HG03039 (cell line): ENCODE data around the gene KLHDC7B.
"Not testable (repeated sequence)": the region's sequence is repeated elsewhere in the genome, so short reads cannot be mapped to it uniquely, and the experiment has no call there.

Experiments
- ATAC-seq: cut with Tn5 transposase; IDR thresholded peaks from one replicate; pipeline ENCODE4 v1.9.1; 2021; ENCODE audit warnings: mild to moderate bottlenecking, moderate library complexity; ENCODE audit not compliant: unreplicated experiment

KLHDC7B gene

GRCh38 chr22:50517495-50518260 lies 28.0 kb upstream of the KLHDC7B start:
- no peak for ATAC-seq

- no peak for ATAC-seq
Observed at GRCh38 chr22:50518606-50519005, 27.1 kb upstream of the KLHDC7B start.

DNA sequence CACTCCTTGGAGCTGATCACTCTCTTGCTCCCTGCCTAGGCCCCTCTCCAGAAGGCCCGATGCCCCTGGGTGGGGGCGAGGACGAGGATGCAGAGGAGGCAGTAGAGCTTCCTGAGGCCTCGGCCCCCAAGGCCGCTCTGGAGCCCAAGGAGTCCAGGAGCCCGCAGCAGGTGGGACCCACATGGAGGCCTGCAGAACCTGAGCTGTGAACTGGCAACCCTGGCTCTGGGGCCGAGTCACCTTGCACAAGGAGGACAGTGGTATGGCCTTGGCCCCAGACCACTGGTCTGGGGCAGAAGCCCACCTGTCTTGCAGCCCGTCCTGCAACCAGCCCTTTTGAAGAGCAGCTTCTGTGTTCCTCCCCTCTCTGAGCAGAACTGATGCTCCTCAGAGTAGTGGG lies 26.5 kb upstream of the KLHDC7B start:
- ATAC-seq = no peak

DNA sequence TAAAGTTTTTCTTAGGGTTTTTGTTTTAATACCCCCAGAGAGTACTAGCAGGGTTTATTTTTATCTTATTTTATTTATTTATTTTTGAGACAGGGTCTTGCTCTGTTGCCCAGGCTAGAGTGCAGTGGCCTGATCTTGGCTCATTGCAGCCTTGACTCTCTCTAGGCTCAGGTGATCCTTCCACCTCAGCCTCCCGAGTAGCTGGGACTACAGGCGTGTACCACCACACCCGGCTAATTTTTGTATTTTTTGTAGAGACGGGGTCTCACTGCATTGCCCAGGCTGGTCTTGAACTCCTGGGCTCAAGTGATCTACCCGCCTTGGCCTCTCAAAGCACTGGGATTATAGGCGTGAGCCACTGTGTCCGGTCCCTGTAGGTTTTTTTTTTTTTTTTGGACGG lies 25.5 kb upstream of the KLHDC7B start:
- ATAC-seq = not testable (repeated sequence)

- ATAC-seq = no peak
Observed at GRCh38 chr22:50520826-50521453, 24.8 kb upstream of the KLHDC7B start.

DNA sequence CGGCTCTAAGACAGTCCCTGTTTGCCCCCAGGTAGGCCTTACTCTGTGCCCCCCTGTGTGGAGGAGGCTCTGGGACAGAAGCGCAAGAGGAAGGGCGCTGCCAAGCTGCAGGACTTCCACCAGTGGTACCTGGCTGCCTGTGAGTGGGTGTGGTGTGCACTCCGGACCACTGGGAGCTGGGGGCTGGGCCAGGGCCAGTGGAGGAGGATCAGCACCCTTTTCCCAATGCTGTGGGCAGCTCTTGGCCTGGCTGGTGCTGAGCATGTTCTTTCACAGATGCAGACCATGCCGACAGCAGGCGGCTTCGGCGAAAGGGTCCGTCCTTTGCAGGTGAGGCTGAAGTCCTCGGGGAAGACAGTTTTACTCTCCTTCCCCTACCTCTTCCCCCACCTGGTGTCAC lies 24.0 kb upstream of the KLHDC7B start:
- no peak for ATAC-seq

DNA sequence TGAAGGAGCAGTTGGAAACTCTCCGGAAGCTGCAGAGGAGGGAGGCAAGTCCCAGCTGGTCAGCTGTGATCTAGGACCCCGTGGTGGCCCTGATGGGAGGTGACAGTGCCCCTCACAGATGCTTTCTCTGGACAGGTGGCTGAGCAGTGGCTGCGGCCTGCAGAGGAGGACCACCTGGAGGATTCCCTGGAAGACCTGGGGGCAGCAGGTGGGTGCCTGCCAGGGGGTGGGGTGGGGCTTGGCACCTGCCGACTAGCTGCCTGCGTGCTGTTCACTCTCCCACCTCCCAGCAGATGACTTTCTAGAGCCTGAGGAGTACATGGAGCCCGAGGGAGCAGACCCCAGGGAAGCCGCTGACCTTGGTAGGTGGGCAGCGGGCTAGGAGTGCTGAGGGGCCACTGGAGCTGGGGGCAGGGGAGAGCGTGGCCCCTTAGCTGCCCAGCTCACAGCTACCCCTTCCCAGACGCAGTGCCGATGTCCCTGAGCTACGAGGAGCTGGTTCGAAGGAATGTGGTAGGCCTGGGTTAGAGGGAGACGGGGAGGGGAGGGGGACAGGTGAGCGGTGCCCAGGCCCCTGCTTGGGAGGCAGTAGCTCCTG lies 23.4 kb upstream of the KLHDC7B start:
- no peak for ATAC-seq

DNA sequence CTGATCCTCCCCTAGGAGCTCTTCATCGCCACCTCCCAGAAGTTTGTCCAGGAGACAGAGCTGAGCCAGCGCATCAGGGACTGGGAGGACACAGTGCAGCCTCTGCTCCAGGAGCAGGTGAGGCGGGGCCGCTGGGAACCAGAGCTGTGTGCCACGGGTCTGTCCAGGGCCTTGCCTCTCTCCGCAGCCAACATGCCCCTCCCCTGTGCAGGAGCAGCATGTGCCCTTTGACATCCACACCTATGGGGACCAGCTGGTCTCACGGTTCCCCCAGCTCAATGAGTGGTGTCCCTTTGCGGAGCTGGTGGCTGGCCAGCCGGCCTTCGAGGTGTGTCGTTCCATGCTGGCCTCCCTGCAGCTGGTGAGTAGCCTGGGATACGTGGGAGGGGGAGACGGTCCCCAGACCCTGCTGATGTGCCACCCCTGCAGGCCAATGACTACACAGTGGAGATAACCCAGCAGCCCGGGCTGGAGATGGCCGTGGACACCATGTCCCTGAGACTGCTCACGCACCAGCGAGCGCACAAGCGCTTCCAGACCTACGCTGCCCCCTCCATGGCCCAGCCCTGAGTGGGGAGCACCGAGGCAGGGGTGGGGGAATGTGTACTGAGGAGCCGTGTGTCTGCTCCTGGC lies 22.8 kb upstream of the KLHDC7B start:
- no peak for ATAC-seq

DNA sequence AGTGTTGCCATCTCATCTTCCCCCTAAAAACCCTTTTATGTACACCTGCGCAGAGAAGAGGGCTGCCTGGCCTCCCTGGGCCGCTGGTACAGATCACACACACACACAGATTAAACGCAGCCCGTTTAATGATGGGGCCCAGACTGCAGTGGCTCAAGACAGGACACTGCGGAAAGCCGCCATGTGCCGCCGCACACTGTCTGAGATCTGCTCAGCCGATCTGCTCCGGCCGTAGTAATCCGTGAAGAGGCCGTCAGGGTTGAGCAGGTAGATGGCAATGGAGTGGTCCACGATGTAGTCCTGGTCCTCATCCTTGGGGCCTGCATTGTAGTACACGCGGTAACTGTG lies 22.3 kb upstream of the KLHDC7B start:
- ATAC-seq = no peak

DNA sequence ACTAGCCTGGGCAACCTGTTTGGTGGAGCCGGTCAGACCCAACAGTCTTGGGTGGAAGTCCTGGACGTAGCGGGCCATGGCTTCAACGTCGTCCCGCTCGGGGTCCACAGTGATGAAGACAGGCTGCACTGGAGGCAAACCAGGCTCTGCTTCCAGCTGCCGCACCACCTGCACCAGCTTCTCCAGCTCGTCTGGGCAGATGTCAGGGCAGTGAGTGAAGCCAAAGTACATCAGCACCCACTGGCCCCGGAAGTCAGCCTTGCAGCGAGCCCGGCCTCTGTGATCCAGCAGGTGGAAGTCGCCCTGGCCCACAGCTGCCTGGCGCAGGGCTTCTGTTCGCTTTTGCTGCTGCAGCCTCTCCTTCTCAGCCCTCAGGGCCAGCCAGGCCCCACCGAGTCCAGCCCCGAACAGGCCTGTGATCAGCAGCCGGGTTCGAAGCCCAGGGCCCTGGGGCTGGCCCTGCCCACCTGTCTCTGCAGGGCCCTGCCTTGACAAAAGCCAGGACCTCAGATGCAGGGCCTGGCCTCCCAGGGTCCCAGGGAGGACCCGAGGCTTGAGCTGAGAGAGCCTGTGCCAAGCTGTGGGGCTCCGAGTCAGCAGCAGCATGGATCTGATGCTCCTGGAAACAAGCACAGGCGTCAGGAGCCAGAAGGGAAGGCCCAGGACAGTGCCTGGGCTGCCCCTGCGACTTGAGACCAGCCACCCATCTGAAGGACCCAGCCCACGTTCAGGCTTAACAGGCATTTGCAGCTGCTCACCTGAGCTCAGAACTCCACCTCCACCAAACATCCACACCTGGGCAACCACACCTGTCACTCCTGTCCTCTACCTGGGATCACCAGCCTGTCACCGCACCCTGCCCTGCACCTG lies 21.7 kb upstream of the KLHDC7B start:
- ATAC-seq = no peak

- no peak for ATAC-seq
Observed at GRCh38 chr22:50524676-50525103, 21.0 kb upstream of the KLHDC7B start.

DNA sequence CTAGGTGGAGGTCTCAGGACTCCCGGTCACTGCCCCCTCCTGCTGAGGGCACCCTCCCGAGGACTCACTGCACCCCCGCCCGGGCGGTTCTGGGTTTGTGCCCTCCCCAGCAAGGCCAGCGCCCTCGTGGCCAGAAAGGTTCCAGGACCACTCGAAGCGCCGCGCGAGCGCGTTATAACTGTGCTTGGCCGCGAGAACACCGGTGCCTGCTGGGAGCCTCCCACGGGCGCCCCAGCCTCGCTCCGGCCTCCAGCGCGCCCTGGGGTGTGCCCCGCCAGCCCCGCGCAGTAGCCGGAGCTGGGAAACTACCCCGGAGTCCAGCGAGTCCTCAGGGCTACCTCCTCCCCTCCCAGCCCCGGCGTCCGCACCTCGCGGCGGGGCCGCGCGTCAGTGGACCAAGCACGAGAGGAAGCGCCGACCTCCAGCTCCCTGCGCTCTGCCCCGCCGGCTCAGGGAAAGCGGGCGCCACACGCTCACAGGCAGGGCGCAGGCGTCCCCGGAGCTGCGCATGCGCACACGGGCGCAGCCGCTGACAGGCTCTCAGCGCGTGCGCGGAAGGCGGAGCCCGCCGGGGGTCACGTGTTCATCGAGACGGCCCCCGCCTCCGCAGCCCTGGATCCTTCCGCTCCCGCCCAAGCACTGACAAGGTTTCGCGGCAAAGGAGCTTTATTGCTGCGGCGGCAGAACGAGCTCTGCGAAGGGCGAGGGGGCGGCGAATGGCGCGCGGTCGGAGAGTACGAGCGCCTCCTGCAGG lies 20.4 kb upstream of the KLHDC7B start, which contains the start of gene SCO2:
SCO2 (minus strand) TSS at position 495 of the 754 bp plus-strand sequence. CDS start 1,187 bp downstream, outside the sequence.
- ATAC-seq = peak; percentile 38

DNA sequence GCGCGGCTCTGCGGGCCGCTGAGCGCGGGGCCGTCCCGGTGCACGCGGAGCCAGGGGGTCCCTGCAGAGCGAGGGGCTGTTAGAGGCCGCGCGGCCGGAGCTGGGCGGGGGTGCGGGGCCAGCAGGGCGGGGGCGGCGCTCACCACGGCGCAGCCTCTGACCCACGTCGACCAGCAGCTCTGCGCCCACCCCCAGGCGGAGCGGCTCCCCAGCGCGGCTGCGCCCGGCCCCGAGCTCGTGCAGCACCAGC lies 19.9 kb upstream of the KLHDC7B start:
- ATAC-seq = peak; percentile 18

DNA sequence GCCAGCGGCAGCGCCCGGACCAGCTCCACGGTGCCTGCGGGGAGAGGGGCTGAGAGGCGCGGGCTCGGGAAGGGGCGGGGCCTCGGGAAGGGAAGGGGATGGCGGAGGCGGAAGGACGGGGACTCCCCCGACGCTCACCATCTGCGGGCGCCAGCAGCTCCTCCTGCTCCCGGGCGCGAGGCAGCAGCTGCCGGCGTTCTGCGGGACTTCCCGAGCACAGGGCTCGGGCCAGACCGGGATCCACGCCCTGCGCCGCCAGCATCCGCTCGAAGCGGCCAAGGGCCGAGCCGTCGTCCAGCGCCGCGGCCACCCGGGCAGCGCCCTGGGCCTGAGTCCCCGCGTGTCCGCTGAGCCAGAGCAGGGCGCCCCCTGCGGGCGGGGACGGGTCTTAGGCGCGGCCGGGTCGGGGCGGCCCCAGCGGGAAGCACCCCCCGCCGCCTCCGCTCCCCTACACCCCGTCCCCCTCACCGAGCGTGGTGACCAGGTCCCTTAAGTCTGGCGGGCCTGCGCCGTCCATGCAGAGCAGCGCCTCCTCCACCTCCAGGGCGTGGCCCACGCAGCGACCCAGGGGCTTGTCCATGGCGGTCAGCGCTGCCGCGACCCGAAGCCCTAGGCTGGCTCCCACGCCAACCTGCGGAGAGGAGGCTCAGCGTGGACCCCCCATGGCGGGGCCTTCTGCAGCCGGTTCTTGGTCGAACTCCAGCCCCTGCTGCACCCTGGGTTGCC lies 19.4 kb upstream of the KLHDC7B start:
- peak; percentile 24 for ATAC-seq

DNA sequence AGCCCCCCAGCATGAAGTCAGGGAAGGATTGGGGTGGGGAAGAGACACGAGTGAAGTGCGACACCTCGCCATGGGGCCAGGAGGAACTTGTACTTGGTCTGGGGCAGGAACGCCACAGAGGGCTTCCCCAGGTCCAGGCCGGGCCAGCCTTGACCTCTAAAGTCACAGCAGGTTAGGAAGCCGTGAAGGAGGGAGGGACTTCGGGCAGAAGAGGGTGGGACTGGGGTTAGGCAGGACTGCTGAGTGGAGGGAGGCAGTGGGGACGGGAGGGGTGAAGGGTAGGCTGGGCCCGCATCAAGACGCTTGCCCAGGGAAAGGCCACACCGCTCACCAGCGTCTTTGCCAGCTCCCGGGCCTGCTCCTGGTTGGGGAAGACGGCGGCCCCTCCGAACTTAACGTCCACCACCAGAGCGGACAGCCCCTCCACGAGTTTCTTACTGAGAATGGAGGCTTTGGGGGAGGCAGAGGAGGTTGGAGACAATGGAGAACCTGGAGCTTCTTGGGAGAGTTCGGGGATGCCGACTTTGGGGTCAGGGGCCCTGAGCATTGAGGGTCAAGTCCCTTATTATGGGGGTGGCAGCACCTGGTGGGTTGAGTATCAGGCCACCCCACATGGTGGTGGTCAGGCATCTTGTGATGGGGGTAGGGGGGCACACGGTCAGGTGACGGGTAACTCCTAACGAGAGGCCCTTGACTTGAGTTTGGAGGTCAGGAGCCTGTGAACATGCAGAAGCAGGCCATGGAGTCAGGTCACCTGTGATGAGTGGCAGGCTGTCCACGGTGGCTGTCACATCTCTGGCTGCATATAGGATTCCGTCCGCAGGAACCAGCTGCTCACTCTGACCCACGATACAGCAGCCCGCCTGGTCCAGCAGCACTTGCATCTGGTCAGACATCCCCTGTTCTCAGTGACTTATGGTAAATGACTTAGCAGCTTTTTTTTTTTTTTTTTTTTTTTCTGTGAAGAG lies 18.6 kb upstream of the KLHDC7B start:
- ATAC-seq = no peak

GRCh38 chr22:50527921-50528681 lies 17.6 kb upstream of the KLHDC7B start:
- ATAC-seq = no peak

DNA sequence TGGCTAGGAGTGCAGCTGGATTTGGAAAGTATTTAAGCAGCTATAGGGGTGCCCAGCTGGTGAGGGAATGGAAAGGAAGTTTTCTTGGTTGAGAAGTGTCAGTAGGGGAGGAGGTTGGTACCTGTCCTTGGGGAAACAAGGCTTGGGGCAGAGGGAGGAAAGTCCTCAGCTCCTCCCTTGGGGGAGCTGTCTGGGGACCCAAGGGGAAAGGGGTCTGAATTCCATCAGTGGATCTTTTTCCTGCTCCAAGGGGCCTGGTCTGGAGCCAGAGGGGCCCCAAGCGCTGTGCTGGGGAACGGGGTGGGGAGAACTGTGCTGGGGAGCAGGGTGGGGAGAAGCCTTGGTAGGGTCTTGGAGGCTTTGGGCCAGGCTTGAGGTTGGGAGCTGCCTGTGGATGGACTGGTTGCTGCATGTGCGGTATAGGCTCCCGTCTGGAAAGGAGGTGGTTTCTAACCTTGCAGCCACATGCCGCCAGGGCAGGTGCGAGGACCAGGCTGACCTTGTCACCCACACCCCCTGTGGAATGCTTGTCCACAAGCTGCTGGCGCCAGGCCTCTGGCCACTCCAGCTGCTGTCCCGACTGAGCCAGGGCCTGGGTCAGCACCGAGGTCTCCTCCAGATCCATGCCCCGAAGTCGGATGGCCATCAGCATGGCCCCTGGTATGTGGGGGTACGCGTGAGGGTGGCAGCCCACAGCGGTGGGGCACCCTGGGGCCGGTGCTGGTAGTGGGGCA lies 16.9 kb upstream of the KLHDC7B start:
- no peak for ATAC-seq
